Left lung (tissue), 10 donors: ENCODE measurements around the gene THTPA. TPM values are rescaled to one million over a fixed set of nuclear protein-coding genes. Genes with fewer than 3 reads are reported as not detected.
A peak's percentile ranks its signal among the peaks of the same experiment; 100 is the strongest.

Source experiments
- ATAC-seq: fragments of 200-7000 bp; cut with Tn5 transposase; one replicate; pipeline ENCODE4 v1.9.1; 2020; ENCODE audit warnings: moderate library complexity
- DNase-seq, 4 donors: peaks; one replicate each; pipeline ENCODE4 v3.0.0-alpha.2; 2013 to 2020
- H3K27ac ChIP-seq, 2 donors: fragments of 200-600 bp; sonication (generic) in 1 of 2; one replicate each; pipeline versions ENCODE4 v1.5.0 to v1.8.0; 2020 to 2021
- H3K27me3 ChIP-seq, 2 donors: fragments of 200-600 bp; sonication (generic) in 1 of 2; one replicate each; pipeline versions ENCODE4 v1.5.0 to v1.8.0; 2020 to 2021
- H3K36me3 ChIP-seq, 2 donors: fragments of 200-600 bp; sonication (generic) in 1 of 2; one replicate each; pipeline versions ENCODE4 v1.5.0 to v1.8.0; 2020 to 2021
- H3K4me1 ChIP-seq, 2 donors: fragments of 200-600 bp; one replicate each; pipeline ENCODE4 v1.8.0; 2021
- H3K4me3 ChIP-seq, 2 donors: fragments of 200-600 bp; sonication (generic) in 1 of 2; one replicate each; pipeline versions ENCODE4 v1.5.0 to v1.8.0; 2020 to 2021; ENCODE audit warnings: mild to moderate bottlenecking in 1 of 2
- H3K9me3 ChIP-seq, 2 donors: fragments of 200-600 bp; sonication (generic) in 1 of 2; one replicate each; pipeline versions ENCODE4 v1.5.0 to v1.8.0; 2020 to 2021
- CTCF ChIP-seq, 2 donors: fragments of 200-600 bp; sonication (generic) in 1 of 2; IDR thresholded peaks; one replicate each; pipeline versions ENCODE4 v1.5.0 to v1.8.0; 2021; ENCODE audit warnings: antibody characterized with exemption in 2 of 2
- intact Hi-C, 2 donors: fragments of 100-400 bp; cut with DNase I; formaldehyde crosslinking; loops; one replicate each; pipeline versions ENCODE4 v1.11.2 to v1.14.2; 2022
- polyA plus RNA-seq, 6 donors: library from polyadenylated mRNA; unstranded; fragments of 120-200 nt; gene quantifications; one replicate each; pipeline ENCODE4 v1.2.1, GENCODE V29; 2013; ENCODE audit not compliant: insufficient read length in 6 of 6
- total RNA-seq, 2 donors: library from RNA; stranded (reverse); fragmentation: NEBNext Ultra II Directional; extraction: Animal tissue kit (Norgen Biotek cat#: 25700); gene quantifications; one replicate each; pipeline ENCODE4 v1.2.1, GENCODE V29; 2021
- donor health status: DM: no; HTN: yes; CAD: no.
- donor health status: DM: no; HTN: no; CAD: no.

The THTPA gene
- total and polyA plus RNA-seq, 8 donors: 10.7 to 20.3 (median 12.6) TPM

GRCh38 chr14:23571701-23572523 lies 15.8 kb downstream of the THTPA start:
- Histone ChIP-seq H3K4me1 (peaks cover 20 to 53% of the 10 kb centered on the region in 2 donors), H3K4me3 (no peak overlapping the region), H3K27ac (peak overlapping the region in 1 of 2 donors; percentile 24), H3K36me3 (no peaks in the 10 kb centered on the region), H3K27me3 (peaks cover 24 to 33% of the 10 kb centered on the region in 2 donors), H3K9me3 (no peaks in the 10 kb centered on the region)
- intact Hi-C loops: no loop called here
- peak in 1 of 4 donors; percentile 45 for DNase-seq
- no peak for TF ChIP-seq CTCF (IDR thresholded peaks at IDR 0.05)
- ATAC-seq: no peak

- H3K36me3 ChIP-seq: no peaks in the 10 kb centered on the region
- H3K27me3 ChIP-seq: peaks cover 29 to 38% of the 10 kb centered on the region in 2 donors
- H3K4me3 ChIP-seq: no peak overlapping the region
- intact Hi-C loops: no loop called here
- H3K27ac ChIP-seq: peak overlapping the region in 1 of 2 donors; percentile 24
- ATAC-seq (no peak), DNase-seq (no peak)
- no peaks in the 10 kb centered on the region for H3K9me3 ChIP-seq
- peaks cover 18 to 54% of the 10 kb centered on the region in 2 donors for H3K4me1 ChIP-seq
- no peak for TF ChIP-seq CTCF (IDR thresholded peaks at IDR 0.05)
Measured at GRCh38 chr14:23572524-23572828, 16.4 kb downstream of the THTPA start.

DNA sequence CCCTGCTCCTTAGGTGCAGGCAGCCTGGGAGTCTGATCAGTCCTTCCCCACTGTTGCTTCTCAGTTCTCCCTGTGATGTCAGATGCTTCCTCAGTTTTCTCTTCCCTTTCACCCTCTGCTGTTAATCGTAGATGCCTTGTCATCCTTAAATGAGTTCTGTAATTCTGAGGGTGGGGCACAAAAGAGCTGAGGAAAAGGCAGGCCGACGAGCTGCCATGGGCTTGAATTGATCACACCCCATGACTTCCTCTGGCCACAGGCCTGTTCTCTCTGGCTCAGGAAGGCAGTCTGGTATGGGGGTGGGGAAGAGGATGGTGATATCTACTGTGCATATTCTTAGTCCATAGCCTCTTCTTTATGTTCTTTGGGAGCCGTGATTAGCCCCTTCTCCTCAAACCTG lies 16.8 kb downstream of the THTPA start:
- Histone ChIP-seq H3K9me3 (no peaks in the 10 kb centered on the region), H3K27ac (peak overlapping the region in 1 of 2 donors; percentile 24), H3K4me1 (peaks cover 17 to 53% of the 10 kb centered on the region in 2 donors), H3K27me3 (peaks cover 33 to 42% of the 10 kb centered on the region in 2 donors), H3K4me3 (no peak overlapping the region), H3K36me3 (no peaks in the 10 kb centered on the region)
- DNase-seq: no peak
- ATAC-seq: peak; percentile 47
- TF ChIP-seq CTCF (IDR thresholded peaks at IDR 0.05): no peak
- intact Hi-C loops: no loop called here

DNA sequence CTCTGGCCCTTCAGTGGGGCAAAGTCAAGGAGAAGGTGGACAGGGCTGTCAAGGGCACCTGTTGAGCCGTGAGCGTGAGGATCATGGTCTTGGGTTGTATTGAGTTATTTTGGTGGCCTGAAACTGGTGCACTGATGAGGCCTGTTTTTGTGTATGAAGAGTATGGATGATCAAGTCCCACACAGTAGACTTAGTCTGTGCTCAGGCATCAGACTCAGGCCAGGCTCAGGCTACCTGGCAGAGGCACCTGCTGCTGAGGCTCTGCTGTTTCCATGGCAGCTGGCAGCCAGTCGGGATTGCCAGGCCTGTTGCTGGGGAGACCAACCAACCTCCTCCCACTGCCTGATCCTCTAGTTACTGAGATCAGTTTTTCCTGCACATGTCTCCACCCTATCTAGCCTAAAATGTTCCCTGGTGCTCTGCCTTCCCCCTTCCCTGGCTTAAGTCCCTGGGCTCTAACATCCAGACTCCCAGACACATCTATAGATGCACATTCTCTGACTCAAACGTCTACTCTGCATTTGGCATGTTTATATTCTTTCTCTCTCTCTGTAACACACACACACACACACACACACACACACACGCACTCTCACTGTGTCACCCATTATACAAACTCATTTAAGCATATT lies 17.4 kb downstream of the THTPA start:
- Histone ChIP-seq H3K27me3 (peaks cover 36 to 49% of the 10 kb centered on the region in 2 donors), H3K9me3 (no peaks in the 10 kb centered on the region), H3K36me3 (no peaks in the 10 kb centered on the region), H3K4me1 (peaks cover 10 to 46% of the 10 kb centered on the region in 2 donors), H3K27ac (peak overlapping the region in 1 of 2 donors; percentile 24), H3K4me3 (no peak overlapping the region)
- ATAC-seq (no peak), DNase-seq (no peak)
- intact Hi-C loops: no loop called here
- no peak for TF ChIP-seq CTCF (IDR thresholded peaks at IDR 0.05)

DNA sequence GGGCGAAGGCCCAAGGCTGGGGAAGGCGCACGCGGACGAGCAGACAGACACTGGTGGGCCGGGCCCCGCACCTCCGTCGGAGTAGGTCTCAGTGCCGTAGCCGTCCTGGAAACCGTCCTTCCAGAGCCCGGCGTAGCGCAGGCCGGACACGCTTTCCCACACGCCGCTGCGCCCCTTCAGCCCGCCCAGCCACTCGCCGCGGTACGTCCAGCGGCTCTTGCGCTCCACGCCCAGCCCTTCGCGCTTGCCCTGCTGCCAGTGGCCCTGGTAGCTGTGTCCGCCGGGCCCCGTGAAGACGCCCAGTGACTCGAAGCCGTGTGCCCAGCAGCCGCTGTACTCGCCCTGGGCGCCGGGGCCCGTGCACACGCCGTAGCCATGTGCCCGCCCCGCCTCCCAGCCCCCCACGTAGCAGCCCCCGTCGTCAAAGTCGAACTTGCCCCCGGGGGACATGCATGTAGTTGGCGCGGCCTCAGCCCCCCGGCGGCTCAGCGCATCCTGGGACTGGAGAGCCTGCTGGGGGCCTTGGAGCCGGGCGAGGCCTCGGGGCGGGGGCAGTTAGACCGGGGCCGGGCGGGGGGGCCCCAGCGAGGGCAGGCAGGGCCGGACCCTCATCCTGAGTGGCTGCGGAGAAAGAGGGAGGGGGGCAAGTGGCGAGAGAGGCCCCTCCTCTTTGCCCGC lies 21.1 kb downstream of the THTPA start:
- H3K27me3 ChIP-seq: peaks cover 36 to 78% of the 10 kb centered on the region in 2 donors

More for the DNA sequence above, 21.1 kb downstream of the THTPA start:
- Histone ChIP-seq H3K9me3 (no peaks in the 10 kb centered on the region), H3K4me3 (peak overlapping the region in 1 of 2 donors; percentile 11), H3K36me3 (no peaks in the 10 kb centered on the region), H3K27ac (no peak overlapping the region), H3K4me1 (peaks cover 8 to 32% of the 10 kb centered on the region in 2 donors)
- no peak for TF ChIP-seq CTCF (IDR thresholded peaks at IDR 0.05)
- DNase-seq: peak in 2 of 4 donors; percentile 26 to 81
- intact Hi-C loops: no loop called here
- ATAC-seq: peak; percentile 60
